ENCODE results near the gene TOR2A. TPM values are rescaled to one million over a fixed set of nuclear protein-coding genes. Genes with fewer than 3 reads are reported as not detected.

TOR2A gene
- total RNA-seq, result 20.5 and 22.0 TPM in 2 replicates

GRCh38 chr9:127734747-127735529, at the start of gene TOR2A:
TSS of gene TOR2A (minus strand) at chr9:127735294. CDS start at chr9:127735270, 24 bp downstream.

GRCh38 chr9:127778280-127779135, 43.4 kb upstream of the TOR2A start, which contains the start of gene SH2D3C:
TSS of gene SH2D3C (minus strand) at chr9:127778666. CDS start at chr9:127778627, 39 bp downstream.

GRCh38 chr9:127715470-127716337, 19.4 kb downstream of the TOR2A start, which contains the start of the genes PTRH1 and TTC16:
TSS of gene PTRH1 (minus strand) at chr9:127715663. CDS start at chr9:127715639, 24 bp downstream.
TSS of gene TTC16 (plus strand) at chr9:127716079. CDS start at chr9:127716146, 67 bp downstream.

GRCh38 chr9:127706836-127707241, 28.3 kb downstream of the TOR2A start, which contains the start of gene CFAP157:
TSS of gene CFAP157 (plus strand) at chr9:127706988. CDS start at chr9:127707032, 44 bp downstream.

Other genes starting within 250 kb of the TOR2A start
- 7.7 and 14.5 TPM in 2 replicates for gene STXBP1, start 123.0 kb downstream of the TOR2A start, total RNA-seq
- not detected in 2 replicates for gene CFAP157, start 28.3 kb downstream of the TOR2A start, total RNA-seq
- gene PTRH1, start 19.6 kb downstream of the TOR2A start, total RNA-seq, result 44.1 and 56.1 TPM in 2 replicates
- under 0.01 TPM in 1 of 2 replicates, not detected in the other for gene TTC16, start 19.2 kb downstream of the TOR2A start, total RNA-seq
- 0.25 TPM in 1 of 2 replicates, not detected in the other for gene SH2D3C, start 43.4 kb upstream of the TOR2A start, total RNA-seq
- 24.3 and 44.4 TPM in 2 replicates for gene CDK9, start 50.7 kb upstream of the TOR2A start, total RNA-seq
- 65.0 and 102 TPM in 2 replicates for gene FPGS, start 67.6 kb upstream of the TOR2A start, total RNA-seq
- 24.2 and 29.0 TPM in 2 replicates for gene ENG, start 119.4 kb upstream of the TOR2A start, total RNA-seq
- 29.5 and 40.1 TPM in 2 replicates for gene AK1, start 142.4 kb upstream of the TOR2A start, total RNA-seq
- 37.0 and 62.6 TPM in 2 replicates for gene ST6GALNAC6, start 164.3 kb upstream of the TOR2A start, total RNA-seq
- 34.1 and 46.1 TPM in 2 replicates for gene ST6GALNAC4, start 181.7 kb upstream of the TOR2A start, total RNA-seq
- gene PIP5KL1, start 195.5 kb upstream of the TOR2A start, total RNA-seq, result 2.5 and 4.2 TPM in 2 replicates
- 32.8 and 39.1 TPM in 2 replicates for gene DPM2, start 202.6 kb upstream of the TOR2A start, total RNA-seq
- gene EEIG1, start 245.7 kb upstream of the TOR2A start, total RNA-seq, result 4.6 and 9.5 TPM in 2 replicates

Data from mesangial cell (primary cell).